Measurements from ENCODE around the gene CD27. TPM values are rescaled to one million over a fixed set of nuclear protein-coding genes. Genes with fewer than 3 reads are reported as not detected.
"Not testable (repeated sequence)": the region's sequence is repeated elsewhere in the genome, so short reads cannot be mapped to it uniquely, and the experiment has no call there.

The CD27 gene
- total and polyA plus RNA-seq, 2 of the 8 experiments (the other 6 are each of a cell fraction or from before 2014, with no cell fraction given): 0.28 to 0.39 TPM

DNA sequence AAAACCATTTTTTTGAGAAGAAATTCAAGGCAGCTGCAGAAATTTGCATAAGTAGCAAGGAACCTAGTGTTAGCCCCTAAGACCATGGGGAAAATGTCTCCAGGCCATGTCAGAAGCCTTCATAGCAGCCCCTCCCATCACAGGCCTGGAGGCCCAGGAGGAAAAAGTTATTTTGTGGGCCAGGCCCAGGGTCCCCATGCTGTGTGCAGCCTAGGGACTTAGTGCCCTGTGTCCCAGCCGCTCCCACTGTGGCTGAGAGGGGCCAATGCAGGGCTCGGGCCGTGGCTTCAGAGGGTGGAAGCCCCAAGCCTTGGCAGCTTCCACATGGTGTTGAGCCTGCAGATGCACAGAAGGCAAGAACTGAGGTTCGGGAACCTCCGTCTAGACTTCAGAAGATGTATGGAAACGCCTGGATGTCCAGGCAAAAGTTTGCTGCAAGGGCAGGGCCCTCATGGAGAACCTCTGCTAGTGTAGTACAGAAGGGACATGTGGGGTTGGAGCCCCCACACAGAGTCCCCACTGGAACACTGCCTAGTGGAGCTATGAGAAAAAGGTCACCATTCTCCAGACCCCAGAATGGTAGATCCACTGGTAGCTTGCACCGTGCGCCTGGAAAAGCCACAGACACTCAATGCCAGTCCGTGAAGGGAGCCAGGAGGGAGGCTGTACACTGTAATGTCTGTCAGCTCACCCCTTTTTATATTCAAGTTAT lies 23.0 kb downstream of the CD27 start:
- H3K14ac ChIP-seq (ENCODE audit: insufficient read length); H3K4me2 ChIP-seq (ENCODE audit: insufficient read depth in 1 of 2, low read depth in 2 of 2, low read length in 2 of 2); H2BK15ac ChIP-seq (ENCODE audit: low read length); H3K9me3 ChIP-seq (ENCODE audit: insufficient read depth in 2 of 2, low read depth in 1 of 2, low read length in 1 of 2); H2BK12ac ChIP-seq (ENCODE audit: low read depth, low read length); H3K4me3 ChIP-seq (ENCODE audit: extremely low read depth in 1 of 4, insufficient read depth in 2 of 4, low read depth in 3 of 4, low read length in 4 of 4); H2AK5ac ChIP-seq (ENCODE audit: low read depth, low read length); H4K8ac ChIP-seq (ENCODE audit: extremely low read depth, insufficient read depth, low read length); H2BK20ac ChIP-seq (ENCODE audit: low read length); H3K4me1 ChIP-seq (replicated peaks in 1 of 4; ENCODE audit: control insufficient read depth in 3 of 4, insufficient read depth in 4 of 4, low read length in 3 of 4); H2BK5ac ChIP-seq (ENCODE audit: low read depth, low read length); H3K56ac ChIP-seq (replicated peaks; ENCODE audit: insufficient read length, low read depth, low read length); FAIRE-seq; H3K79me1 ChIP-seq (ENCODE audit: low read depth, low read length); H4K91ac ChIP-seq (replicated peaks; ENCODE audit: insufficient read length, low read length); H3K23ac ChIP-seq (ENCODE audit: insufficient read length); DNase-seq (ENCODE audit: low read depth in 1 of 2, low spot score in 2 of 2); H3K4ac ChIP-seq (replicated peaks; ENCODE audit: insufficient read length, low read depth, low read length); H3K9ac ChIP-seq (replicated peaks in 1 of 4; ENCODE audit: extremely low read depth in 1 of 4, low read depth in 3 of 4, low read length in 3 of 4); H3K27me3 ChIP-seq (replicated peaks in 1 of 4; ENCODE audit: control insufficient read depth in 3 of 4, extremely low read depth in 1 of 4, insufficient read depth in 3 of 4, low read length in 3 of 4); H3K18ac ChIP-seq (ENCODE audit: extremely low read depth, low read length); H2BK120ac ChIP-seq (replicated peaks; ENCODE audit: low read depth, low read length); H3K27ac ChIP-seq (ENCODE audit: low read depth, low read length); H4K5ac ChIP-seq (ENCODE audit: insufficient read length, low read depth, low read length); H2AFZ ChIP-seq (ENCODE audit: low read length): not testable (repeated sequence)
- ChIA-PET POLR2A (ENCODE audit: partially characterized antibody) (interaction anchor here (3.6 to 6.1 kb wide), 4 partner anchors 10 to 140 kb away, joined by 27 to 84 read pairs (median 60); partner anchors contain the start of genes GAPDH and TAPBPL), CTCF (ENCODE audit: partially characterized antibody) (interaction anchor here (1.1 to 1.5 kb wide), 2 partner anchors 43 to 44 kb away, joined by 4 to 8 read pairs; no protein-coding TSS in a partner anchor)
- Histone ChIP-seq H3K23me2 (ENCODE audit: low read depth, low read length) (peaks cover 12% of the 10 kb centered on the region), H3K36me3 (ENCODE audit: control insufficient read depth in 2 of 4, insufficient read depth in 4 of 4, low read length in 3 of 4) (peaks cover 5 to 26% (median 14%) of the 10 kb centered on the region in 4 experiments; a peak in 6 of 8 replicates), H4K20me1 (replicated peaks in 1 of 2; ENCODE audit: control insufficient read depth in 1 of 2, insufficient read depth in 2 of 2, low read length in 2 of 2) (peaks cover 0 to 10% of the 10 kb centered on the region in 2 experiments), H3K79me2 (ENCODE audit: control insufficient read depth in 1 of 2, insufficient read depth in 2 of 2, low read length in 2 of 2) (peaks cover 0 to 15% of the 10 kb centered on the region in 2 experiments; a peak in 2 of 4 replicates)
- 91% methylated on average over 9 of the region's 9 CpGs; no CpG with 5 or more reads in 1 of the 2 experiments for WGBS, 2 experiments (ENCODE audit: extremely low coverage in 1 of 2, insufficient coverage in 1 of 2, insufficient read length in 1 of 2, insufficient replicate concordance in 2 of 2, low coverage in 1 of 2, low lambda C conversion rate in 2 of 2, missing lambda C conversion rate in 1 of 2)
